Prostate gland (tissue), 1 donor: ENCODE results near the gene NAA38.
A peak's percentile ranks its signal among the peaks of the same experiment; 100 is the strongest.

Experiments
- POLR2A ChIP-seq: fragments of 450-650 bp; IDR thresholded peaks from one replicate; pipeline ENCODE4 v1.6.1; 2016; ENCODE audit warnings: antibody characterized with exemption, mild to moderate bottlenecking
- POLR2AphosphoS5 ChIP-seq: sonication (generic); formaldehyde crosslinking; IDR thresholded peaks from one replicate; pipeline ENCODE4 v1.6.1; 2017; ENCODE audit warnings: antibody characterized with exemption

DNA sequence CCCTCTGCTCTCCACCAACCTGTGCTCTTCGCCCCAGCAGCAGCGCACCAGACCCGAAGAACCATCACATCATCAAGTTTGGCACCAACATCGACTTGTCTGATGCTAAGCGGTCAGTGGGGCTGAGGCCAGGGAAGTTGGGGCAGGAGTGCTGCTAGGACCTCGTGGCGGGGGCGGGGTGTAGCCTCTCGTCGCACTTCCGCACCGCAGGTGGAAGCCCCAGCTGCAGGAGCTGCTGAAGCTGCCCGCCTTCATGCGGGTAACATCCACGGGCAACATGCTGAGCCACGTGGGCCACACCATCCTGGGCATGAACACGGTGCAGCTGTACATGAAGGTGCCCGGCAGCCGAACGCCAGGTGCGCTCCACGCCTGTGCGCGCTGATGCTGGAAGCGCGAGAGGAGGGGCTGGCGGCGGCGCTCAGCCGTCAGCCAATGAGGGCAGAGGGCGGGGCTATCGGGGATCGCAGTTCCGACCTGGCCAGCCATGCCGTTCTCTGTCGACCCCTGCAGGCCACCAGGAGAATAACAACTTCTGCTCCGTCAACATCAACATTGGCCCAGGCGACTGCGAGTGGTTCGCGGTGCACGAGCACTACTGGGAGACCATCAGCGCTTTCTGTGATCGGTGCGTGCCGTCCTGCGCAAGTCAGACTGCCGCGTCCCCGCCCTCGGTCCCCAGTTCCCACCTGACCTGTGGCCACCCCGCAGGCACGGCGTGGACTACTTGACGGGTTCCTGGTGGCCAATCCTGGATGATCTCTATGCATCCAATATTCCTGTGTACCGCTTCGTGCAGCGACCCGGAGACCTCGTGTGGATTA is 5.7 kb downstream of the NAA38 start:
- TF ChIP-seq POLR2A (no peak), POLR2AphosphoS5 (peak; percentile 93)
